GM04504 (cell line): Measurements from ENCODE around the gene ADAM11.

Source experiments
- DNase-seq: peaks from one replicate; pipeline ENCODE4 v3.0.0-alpha.2; 2012; ENCODE audit warnings: low read depth

The ADAM11 gene

GRCh38 chr17:44757918-44758413 lies 822 bp upstream of the ADAM11 start:
- no peak for DNase-seq

DNA sequence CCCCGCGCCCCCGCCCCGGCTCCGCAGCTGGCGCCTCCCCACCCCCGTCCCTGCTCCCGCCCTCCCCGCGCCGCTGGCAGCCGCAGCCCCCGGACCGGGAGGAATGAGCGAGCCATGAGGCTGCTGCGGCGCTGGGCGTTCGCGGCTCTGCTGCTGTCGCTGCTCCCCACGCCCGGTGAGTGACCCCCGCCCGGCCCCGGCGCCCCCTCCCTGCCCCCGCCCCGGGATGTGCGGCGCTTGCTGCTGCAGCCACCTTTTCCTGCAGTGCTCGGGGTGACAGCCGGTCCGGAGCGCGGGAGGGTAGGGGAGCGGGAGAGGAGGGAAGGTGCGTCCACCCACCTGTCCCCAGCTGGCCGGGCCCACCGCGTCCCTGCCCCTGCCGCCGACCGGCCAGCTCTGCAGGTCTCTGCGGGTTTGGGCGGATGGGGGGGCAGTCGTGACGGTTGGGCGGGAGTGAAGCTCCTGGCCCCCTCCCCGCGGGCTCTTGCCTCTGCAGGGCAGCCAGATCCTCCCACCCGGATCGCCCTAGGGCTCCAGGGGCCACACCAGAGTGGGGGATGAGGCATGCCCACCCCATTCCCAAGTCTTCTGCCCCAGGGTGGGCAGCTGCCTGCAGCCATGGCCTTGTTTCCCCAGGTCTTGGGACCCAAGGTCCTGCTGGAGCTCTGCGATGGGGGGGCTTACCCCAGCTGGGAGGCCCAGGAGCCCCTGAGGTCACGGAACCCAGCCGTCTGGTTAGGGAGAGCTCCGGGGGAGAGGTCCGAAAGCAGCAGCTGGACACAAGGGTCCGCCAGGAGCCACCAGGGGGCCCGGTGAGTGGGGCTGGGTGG lies 513 bp downstream of the ADAM11 start:
- DNase-seq: no peak

DNA sequence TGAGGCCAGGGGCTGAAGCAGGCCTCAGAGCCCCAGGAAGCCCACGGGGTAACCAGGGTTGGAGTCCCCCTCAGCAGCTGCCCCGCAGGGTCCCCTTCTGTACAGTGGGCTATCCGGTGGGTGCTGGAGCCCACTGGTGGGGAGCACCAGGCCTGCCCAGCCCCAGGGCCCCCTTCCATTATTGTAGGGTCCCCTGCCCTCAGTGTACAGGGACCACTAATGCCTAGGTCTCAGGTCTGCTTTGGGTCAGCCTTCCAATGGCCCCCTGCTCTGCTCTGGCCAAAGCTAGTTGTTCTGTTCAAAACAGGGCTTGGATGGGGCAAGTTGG lies 1.1 kb downstream of the ADAM11 start:
- no peak for DNase-seq

GRCh38 chr17:44760474-44761308 lies 1.9 kb downstream of the ADAM11 start:
- DNase-seq: no peak

GRCh38 chr17:44761932-44762810 lies 3.4 kb downstream of the ADAM11 start:
- no peak for DNase-seq

DNA sequence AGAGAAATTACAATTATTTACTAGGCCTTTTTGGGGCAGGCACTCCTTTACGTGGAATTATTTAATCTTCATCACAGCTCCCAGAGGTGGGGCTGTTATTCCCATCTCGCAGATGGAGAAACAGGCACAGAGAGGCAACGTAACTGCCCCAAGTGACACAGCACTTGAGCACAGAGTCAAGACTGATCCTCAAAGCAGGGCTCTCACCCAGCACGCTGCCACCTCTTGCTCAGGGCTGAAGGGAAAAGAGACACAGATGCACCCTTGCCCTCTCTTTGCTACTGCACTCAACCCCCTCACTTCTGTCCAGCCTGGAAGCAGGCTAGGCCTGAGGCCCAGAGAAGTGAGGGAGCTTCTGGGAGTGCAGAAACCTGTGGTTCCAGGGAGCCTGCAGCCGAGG lies 4.4 kb downstream of the ADAM11 start:
- DNase-seq: no peak

GRCh38 chr17:44765965-44766364 lies 7.2 kb downstream of the ADAM11 start:
- DNase-seq: no peak

DNA sequence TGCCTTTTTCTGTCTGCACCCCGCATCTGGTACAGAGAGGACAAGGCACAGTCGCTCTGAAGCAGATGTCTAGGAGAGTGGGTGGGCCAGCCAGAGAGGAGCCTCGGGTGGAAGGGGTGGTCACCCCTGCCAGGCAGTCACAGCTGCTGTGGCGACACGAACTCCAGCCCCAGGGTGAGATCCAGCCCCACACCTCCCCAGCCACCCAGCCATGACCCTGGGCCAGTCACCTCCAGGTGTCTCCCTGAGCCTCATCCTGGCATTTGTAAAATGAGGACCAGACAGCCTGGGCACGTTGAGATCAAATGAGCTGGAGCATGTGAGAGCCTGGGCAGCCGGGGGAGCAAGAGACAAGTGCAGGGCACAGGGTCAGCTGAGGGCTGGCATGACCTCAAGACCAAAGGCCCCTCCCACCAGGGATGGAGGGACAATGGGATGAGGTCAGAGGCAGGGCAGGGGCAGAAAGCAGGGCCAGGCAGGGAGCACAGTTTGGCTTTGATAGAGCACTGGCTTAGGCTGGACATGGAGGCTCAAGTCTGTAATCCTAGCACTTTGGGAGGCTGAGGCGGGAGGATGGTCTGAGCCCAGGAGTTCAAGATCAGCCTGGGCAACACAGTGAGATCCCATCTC lies 7.7 kb downstream of the ADAM11 start:
- DNase-seq: no peak

DNA sequence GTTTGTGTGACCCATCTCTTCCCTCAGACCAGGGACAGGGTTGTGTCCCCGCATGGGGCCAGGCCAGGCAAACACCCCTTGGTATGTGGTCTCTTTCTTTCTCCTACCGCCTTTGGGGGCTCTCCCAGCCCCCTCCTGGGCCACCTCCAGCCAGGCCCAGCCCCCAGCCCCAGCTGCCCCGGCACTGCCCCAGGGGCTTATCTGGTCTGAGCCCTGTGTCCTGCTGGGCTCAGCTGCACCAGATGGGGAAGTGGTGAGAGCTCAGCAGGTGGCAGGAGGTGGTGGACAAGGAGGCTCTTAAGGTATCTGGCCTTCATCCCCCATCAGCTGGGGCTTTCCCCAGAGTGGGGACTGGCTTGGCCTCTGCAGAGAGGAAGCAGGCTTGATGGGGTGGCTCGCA lies 8.7 kb downstream of the ADAM11 start:
- DNase-seq: no peak

- no peak for DNase-seq
Observed at GRCh38 chr17:44768505-44769142, 9.8 kb downstream of the ADAM11 start.

GRCh38 chr17:44769230-44769629 lies 10.4 kb downstream of the ADAM11 start:
- no peak for DNase-seq

GRCh38 chr17:44769647-44770084 lies 10.9 kb downstream of the ADAM11 start:
- DNase-seq: no peak

GRCh38 chr17:44770166-44770925 lies 11.6 kb downstream of the ADAM11 start:
- DNase-seq: no peak

DNA sequence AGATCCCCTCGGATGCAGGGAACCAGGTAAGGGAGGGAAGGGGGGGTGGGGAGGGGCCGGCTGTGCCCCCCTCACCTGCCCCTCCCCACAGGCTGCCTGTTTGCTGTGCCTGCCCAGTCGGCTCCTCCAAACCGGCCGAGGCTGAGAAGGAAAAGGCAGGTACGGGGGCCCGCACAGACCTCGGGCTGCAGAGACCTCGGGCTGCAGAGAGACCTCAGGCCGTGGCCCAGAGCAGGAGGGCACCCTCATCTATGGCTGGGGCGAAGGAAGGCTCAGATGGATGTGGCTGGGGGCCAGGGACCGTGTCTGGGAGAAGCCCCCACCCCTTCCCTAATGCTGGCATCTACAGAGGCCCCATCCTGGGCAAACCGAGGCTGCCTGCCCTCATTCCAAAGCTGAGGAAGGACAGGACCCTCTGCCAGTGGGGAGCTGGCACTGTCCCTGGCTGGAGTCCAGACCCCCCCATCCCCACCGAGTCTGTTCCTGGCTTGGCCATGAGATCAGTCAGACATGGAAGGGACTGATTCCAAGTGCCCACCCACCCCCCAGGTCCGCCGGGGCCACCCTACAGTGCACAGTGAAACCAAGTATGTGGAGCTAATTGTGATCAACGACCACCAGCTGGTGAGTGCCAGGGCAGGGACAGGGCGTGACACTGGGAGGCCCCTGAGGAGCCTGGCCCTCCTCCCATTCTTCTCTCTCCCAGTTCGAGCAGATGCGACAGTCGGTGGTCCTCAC lies 13.7 kb downstream of the ADAM11 start:
- DNase-seq: no peak

DNA sequence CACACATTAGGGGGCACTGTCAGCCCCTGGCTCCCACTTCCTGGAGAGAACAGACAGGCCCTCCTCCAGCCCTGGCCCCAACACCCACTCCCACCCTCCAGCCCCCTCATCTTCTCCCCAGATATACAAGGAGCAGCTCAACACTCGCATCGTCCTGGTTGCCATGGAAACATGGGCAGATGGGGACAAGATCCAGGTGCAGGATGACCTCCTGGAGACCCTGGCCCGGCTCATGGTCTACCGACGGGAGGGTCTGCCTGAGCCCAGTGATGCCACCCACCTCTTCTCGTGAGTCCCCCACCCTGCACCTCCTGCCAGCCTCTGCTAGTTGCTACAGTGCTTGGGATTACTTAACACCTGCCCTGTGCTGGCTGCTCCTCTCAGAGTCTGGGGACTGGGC lies 14.4 kb downstream of the ADAM11 start:
- DNase-seq: no peak

GRCh38 chr17:44774271-44775135 lies 15.7 kb downstream of the ADAM11 start:
- peak; percentile 40 for DNase-seq

- DNase-seq: peak; percentile 93
Observed at GRCh38 chr17:44775136-44775837, 16.5 kb downstream of the ADAM11 start.
